ENCODE measurements around the gene FAM221A. TPM values are rescaled to one million over a fixed set of nuclear protein-coding genes. Genes with fewer than 3 reads are reported as not detected.

FAM221A gene
- total and polyA plus RNA-seq, 2 of the 8 experiments (the other 6 are each of a cell fraction or from before 2014, with no cell fraction given), result 21.5 to 39.0 TPM

DNA sequence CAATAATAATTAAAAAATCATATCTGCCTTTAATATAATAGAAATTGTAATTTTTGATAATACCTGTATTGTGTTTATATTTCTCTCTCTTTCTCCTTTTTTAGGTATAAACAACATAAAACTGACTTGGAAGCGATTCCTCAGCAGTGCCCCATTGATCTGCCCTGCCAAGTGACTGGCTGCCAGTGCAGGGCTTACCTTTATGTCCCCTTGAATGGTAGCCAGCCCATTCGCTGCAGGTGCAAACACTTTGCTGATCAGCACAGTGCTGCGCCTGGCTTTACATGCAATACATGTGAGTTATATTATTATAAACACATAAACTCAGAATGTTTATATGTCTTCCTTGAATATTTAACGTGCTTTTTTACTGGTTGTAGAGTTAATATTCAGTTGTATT, 9.2 kb downstream of the FAM221A start (continued):
- TF ChIP-seq, protein P1, sequence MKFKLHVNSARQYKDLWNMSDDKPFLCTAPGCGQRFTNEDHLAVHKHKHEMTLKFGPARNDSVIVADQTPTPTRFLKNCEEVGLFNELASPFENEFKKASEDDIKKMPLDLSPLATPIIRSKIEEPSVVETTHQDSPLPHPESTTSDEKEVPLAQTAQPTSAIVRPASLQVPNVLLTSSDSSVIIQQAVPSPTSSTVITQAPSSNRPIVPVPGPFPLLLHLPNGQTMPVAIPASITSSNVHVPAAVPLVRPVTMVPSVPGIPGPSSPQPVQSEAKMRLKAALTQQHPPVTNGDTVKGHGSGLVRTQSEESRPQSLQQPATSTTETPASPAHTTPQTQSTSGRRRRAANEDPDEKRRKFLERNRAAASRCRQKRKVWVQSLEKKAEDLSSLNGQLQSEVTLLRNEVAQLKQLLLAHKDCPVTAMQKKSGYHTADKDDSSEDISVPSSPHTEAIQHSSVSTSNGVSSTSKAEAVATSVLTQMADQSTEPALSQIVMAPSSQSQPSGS (IDR thresholded peaks at IDR 0.05; ENCODE audit: low read length), result no peak
- TF ChIP-seq RNF2 (IDR thresholded peaks at IDR 0.05; ENCODE audit: borderline replicate concordance, low read depth, low read length, missing control alignments, poor library complexity, severe bottlenecking) (no peak), GABPA (IDR thresholded peaks at IDR 0.05; ENCODE audit: borderline replicate concordance, insufficient read depth, low read length) (no peak), TAF1 (IDR thresholded peaks at IDR 0.05; ENCODE audit: low read depth, low read length) (no peak), ASH2L (IDR thresholded peaks at IDR 0.05; ENCODE audit: low read length) (no peak)

All from H1 (cell line).